Stimulated activated CD8-positive, alpha-beta memory T cell treated with anti-CD3 and anti-CD28 coated beads, Interleukin-4, amount 100 ng/mL, for 48 hours (primary cell): ENCODE data around the gene FAP.

Experiments used
- DNase-seq: peaks from one replicate; pipeline ENCODE4 v3.0.0-alpha.2; 2020

Gene FAP

GRCh38 chr2:162125138-162125537 is 118.1 kb downstream of the FAP start:
- no peak for DNase-seq

GRCh38 chr2:162123806-162124758 is 119.2 kb downstream of the FAP start:
- DNase-seq = no peak
